NCI-H82 treated with DMSO at 0.1 percent for 48 hours (cell line): ENCODE data around the gene ADIPOR2.

Experiments used
- DNase-seq: peaks from one replicate; lab custom pipeline; 2025; ENCODE audit not compliant: unreplicated experiment; lab: John Stamatoyannopoulos, UW

The ADIPOR2 gene

DNA sequence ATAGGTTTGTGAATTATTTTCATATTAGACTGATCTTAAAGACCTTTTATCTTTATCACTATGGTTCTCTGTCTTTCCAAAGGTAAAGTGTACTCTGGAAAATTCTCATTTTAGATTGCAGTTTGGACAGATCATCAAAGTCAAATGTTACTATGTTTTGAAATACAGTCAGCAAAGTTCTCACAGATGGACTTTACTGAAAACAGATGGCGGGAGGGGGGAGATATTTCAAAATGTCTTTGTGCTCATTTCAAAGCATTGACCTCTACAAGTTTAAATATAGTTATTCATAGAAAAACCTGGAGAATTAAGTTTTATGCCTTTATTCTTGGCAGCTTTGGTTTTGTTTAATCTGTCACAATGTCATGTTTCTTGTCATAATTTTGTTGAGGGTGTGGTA is 77.7 kb downstream of the ADIPOR2 start:
- no peak for DNase-seq

DNA sequence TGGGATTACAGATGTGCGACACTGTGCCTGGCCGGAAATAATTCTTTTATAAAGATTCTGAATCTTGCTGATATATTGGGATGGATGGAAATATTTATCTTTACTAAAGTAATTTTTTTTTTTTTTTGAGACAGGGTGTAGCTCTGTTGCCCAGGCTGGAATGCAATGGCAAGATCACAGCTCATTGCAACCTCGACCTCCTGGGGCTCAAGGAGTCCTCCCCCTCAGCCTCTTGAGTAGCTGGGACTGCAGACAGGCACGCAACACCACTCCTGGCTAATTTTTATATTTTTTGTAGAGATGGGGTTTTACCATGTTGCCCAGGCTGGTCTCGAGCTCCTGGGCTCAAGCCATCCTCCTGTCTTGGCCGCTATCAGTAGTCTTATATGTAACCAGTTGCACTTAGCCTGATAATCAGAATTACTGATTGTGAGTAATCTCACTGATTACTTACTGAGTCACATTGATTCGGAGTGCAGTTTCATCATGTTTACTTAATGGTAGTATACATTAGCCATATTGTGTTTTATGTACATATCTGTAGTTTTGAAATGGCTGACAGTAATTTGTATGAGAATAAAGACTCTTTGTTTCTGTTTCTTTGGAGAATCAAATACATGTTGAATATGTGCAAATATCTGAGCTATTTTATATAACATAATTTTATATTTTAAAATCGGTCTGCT is 79.1 kb downstream of the ADIPOR2 start:
- DNase-seq, result no peak

DNA sequence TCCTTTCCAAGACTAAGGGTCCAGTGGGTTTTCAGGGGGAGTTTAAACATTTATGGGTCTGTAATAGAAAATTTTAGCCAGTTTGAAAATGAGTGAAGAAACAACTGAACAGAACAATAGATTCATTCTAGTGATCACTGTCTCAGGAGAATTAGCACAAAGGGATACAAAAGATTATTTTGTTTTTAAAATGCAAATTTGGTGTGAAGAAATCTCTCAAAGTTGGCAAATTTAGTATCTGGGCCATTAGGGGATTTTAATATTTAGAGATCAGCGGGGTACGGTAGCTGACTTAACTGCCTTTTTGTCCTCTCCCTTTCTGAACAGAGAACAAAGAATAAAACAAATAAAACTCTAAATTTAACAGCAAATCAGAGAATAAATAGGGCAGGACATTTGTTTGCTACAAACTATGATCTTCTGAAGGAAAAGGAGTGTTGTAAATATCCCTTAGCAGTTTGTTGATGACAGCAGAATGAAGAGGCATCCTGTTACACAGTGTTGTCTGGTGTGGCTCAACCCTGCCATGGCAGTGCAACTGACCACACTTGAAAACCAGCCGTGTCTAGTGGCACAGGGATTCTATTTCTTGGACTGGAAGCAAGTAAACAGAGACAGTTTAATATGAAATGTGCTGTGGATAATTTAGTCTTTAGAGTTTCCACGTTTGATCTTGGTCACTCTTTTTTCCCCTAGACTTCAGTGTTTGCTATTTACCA is 83.2 kb downstream of the ADIPOR2 start:
- DNase-seq, result no peak

DNA sequence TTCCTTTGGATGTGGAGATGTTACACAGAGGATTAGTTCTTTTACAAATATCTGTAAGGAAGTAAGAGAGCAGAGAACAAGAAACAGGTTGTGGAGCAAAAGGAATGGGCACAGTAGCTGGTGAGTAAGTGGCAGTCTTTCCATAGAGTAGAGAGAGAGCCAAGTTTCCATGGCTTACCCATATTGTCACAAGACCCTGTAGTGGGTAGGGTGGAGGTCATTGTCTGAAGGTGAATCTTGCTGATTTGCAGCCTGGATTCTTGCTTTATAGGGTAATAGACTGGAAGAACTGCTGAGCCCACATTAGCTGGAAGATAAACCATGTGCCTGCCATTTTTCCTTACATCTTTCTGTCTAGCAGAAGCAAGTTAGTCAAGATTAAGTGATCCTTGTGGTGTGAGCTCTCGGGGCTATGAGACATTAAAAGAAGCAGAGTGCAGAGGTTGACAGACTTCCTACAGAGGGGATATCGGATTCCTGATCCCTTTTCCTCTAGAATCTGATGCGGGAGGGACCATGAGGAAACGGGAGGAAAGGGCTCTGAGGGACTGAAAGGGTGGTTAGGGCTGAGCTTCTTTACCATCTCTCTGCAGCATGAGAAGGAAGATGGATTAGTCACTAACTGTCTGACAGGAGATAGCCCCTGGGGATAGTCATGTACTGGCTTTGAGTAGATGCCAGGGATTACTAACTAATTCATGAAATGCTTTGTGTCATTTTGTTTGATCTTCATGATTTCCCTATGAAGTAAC is 85.5 kb downstream of the ADIPOR2 start:
- peak; percentile 42 for DNase-seq

DNA sequence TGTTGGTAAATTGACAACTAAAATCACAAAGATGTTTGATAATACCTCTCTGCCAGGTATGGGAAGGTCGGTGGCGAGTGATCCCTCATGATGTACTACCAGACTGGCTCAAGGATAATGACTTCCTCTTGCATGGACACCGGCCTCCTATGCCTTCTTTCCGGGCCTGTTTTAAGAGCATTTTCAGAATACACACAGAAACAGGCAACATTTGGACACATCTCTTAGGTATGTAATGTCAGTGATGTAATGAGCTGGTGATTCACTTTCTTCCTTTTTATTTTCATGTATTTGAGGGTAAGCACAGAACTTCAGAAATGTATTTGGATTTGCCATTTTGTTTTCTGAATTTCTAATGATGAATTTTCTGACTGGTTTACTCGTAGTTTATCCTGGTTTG is 86.9 kb downstream of the ADIPOR2 start:
- DNase-seq, result no peak

DNA sequence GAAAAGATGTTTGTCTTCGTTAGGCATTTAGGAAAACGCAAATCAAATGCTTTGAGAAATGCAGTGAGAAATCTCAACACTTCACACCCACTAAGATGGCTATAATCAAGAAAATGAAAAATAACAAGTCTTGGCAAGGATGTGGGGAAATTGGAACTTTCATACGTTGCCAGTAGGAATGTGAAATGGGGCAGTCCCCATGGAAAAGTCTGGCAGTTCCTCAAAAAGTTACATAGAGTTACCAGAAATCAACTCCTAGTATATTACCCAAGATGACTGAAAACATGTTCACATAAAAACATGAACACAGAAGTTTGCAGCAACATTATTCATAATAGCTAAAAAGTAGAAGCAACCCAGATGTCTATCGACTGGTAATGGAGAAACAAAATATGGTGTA is 88.0 kb downstream of the ADIPOR2 start:
- DNase-seq, result no peak

DNA sequence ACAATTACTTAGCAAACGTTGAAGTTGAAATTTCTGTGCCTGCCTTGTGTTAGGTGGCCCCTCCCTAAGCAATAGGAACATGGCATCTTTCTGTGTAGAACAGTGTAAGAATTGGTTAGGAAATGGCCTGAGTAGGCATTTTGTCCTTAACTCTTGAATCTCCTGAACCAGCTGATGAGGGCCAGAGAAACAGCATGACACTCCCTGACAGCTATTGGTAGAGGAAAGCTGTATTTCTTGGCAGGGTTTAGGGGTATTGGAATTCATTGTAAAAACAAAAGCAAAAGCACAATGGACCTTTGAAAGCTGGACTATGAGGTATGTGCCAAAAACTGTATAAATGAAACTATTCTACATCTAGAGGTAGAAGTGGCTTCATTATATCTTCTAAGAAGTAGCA is 88.9 kb downstream of the ADIPOR2 start:
- no peak for DNase-seq

DNA sequence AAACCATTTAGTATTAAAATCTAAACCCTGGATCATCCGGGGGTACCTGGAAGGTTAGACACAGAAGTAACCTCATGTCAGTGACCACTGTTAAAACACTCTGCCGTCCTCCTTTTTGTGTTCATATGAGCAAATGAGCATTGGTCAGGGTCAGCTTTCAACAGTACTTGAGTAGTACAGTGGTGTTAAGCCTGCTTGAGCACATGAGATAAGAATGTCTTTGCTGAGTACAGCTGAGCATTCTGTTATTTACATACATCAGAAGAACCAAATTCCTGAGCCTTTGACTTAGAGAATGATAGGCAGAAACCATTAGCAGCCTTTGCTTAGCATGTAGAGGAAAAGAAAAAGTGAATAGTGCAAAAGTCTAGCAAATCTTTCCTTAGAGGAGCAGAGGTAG is 90.9 kb downstream of the ADIPOR2 start:
- no peak for DNase-seq

DNA sequence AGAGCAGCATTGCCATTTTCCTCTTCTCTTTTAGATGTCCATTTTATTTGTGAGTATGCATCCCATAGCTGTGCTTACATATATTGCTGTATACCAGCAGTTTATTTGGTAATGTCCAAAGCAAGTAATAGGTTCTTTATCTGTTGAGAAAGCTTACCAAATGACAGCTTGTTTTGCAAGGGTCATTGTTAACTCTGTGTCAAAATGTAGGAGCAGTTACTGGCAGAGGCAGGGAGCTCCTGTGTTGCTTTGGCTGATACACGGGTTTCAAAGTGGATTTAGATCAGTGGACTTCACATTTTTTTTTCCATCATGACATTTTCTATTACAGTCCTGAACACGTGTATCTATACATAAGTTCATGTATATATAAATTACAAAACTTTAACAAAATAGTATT is 91.3 kb downstream of the ADIPOR2 start:
- no peak for DNase-seq

DNA sequence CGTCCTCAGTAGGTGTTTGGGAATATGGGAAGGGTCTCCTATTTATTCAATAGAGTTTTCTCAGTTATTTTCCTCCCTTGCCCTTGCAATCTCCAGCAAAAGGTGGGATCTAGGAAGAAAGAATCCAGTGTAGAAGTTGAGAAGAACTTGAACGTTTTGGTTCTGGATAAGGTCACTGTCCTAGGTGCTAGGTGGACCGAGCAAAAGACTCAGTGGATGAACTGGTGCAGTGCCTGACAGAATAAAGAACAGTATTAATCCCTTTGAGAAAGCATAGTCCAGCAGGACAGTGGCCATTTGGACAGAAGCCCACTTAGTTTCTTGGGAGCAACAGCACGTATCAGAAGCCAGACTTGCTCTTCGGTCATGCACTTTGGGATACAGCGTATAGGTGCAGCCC is 96.8 kb downstream of the ADIPOR2 start:
- no peak for DNase-seq

DNA sequence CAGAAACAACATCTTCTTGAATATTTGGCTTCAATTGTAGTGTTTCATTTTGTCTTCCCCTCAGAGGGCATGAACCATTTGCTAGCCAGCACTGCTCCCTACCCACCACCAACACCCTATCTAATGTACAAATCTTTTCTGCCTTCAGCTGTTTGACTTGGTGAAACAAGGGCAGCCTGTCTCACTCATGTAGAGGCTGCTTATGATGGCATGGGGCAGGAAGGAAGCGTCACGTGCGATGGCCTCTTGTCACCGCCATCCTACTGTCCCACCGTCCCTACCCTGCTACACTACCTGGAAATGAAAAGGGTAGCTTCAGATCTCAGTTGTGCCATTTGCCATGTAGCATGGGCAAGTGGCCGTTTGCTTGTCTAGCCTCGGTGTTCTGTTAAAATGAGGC is 99.6 kb downstream of the ADIPOR2 start:
- no peak for DNase-seq

DNA sequence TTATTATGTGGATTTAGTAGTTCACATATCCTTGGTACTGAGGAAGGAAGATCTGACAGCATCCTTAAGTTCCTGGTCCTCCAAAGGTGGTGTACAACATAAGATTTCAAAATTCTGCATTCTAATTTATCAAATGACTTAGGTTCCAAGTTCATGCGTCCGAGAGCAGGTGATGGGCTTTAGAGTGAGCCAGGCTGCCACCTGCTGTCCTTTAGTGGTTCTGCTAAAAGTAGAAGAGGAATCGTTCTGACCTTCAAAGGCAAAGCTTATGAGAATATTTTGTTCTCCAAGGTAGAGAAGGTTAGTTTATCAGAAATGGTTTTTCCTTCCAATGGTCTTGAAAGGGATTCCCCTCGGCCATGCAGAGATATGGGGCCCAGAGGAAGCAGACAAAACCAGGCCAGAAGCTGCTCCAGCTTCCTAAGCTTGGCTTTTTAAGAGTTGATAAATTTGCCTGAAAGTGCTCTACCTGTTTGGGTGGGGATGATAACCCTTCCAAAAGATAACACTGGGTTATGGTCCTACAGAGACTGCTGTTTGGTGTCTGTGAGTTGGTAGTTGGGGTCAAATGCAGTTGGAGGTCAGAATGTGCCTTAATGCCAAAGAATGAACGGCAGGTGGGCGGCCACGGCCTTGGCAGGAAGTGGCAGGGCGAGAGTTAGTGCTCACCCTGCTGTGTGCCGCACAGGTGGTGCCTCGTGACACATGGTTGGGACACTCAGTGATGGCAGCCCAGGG is 100.4 kb downstream of the ADIPOR2 start:
- DNase-seq, result peak; percentile 44

DNA sequence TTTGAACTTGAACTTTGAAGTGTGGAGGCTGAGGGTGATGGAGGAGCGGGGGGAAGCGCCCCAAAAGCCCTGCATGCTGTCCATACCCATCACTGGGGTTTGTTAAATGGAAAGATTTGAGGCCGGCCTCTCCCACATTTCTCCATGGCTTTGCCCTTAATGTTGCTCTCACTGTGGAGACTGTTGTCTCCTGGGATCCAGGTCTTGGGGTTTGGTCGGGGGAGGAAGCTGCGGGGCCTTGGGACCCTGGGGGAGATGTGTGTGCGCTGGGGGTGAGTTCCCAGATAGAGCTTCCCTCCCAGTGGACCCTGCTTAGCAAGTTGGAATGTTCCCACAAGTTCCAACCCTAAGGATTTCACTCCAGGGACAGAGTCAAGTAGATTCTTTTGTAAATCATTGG is 101.5 kb downstream of the ADIPOR2 start:
- DNase-seq, result no peak

DNA sequence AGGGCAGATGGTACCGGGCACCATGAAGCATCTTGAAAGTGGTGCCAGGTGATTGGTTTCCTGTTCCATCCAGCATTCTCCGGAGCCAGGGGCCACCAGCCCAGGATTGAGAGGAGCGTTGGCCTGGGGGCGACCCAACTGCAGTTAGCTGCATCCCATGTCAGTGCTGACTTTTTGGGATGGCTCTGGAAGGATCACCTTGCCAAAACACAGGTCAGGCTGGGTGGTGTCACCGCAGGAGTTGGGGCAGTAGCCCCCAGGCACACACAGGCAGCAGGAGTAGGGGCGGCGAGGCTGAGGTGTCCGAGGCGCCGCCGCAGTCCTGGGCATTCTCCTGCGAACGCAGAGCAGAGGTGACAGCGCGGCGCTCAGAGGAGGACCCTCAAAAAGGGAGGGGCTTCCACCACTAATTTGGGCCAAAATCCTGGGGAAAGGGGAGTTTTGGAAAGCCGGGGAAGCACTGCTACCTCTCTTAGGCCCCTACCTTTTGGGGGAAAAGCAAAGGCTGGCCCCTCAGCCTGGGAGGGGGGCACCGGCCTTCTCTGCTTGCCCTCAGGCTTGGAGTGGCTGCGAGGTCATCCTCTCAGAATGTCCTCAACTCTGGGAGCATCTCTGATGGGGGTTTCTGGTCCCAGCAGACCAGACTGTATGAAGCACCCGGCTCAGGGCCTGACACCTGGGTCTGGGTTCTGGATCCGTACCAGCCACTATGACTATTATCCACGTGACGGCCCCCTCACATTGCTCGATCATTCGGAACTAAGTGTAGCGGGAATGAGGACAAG is 102.7 kb downstream of the ADIPOR2 start:
- no peak for DNase-seq

DNA sequence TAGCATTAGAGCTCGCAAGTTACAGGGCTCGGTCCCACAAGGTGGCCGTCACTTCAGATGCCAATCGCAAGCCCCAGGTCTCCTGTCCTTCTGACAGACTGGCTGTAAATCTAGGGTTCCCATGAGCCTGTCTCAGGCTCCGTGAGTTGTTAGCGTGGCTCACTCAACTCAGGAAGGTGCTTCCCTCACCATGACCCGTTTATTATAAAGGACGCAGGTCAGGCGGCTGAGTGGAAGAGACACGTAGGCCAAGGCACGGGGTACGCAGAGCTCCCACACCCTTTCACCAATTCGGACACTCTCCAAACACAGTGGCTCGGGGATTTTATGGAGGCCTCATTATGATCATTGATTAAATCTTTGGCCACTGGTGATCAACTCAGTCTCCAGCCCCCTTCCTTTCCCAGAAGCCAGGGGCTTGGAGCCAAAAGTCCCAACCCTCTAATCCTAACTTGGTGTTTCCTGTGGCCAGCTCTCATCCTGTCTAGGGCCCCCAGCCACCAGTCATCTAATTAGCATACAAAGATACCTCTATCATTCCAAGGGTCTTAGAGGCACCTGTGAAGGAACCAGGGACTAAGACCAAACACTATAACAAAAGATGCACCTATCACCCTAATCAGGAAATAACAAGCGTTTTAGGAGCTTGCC is 103.7 kb downstream of the ADIPOR2 start:
- DNase-seq, result no peak

DNA sequence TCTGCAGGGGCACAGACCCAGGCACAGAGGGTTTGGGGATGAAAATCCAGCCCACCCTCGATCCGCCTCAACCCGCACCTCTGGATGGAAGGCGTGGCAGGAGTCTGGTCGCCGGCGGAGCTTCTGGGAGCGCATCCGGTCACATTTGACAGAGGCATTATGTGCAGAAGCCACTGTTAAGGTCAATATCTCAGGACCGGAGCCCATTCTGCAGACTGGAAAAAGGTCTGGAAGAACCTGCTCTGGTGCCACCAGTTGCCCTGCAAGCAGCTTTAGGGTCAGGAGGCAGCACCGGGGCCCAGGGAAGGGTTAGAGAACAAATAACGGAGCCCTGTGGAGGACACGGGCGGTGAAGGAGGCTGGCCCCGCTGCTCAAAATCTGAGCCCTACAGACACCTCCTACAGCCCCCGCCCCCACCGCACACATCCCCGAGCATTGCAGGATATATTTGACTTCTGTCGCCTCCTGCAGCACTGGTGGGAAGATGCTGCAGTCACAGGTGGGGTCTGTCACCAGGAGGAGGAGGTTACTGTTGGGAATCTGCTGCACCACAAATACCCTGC is 104.4 kb downstream of the ADIPOR2 start:
- DNase-seq, result no peak

DNA sequence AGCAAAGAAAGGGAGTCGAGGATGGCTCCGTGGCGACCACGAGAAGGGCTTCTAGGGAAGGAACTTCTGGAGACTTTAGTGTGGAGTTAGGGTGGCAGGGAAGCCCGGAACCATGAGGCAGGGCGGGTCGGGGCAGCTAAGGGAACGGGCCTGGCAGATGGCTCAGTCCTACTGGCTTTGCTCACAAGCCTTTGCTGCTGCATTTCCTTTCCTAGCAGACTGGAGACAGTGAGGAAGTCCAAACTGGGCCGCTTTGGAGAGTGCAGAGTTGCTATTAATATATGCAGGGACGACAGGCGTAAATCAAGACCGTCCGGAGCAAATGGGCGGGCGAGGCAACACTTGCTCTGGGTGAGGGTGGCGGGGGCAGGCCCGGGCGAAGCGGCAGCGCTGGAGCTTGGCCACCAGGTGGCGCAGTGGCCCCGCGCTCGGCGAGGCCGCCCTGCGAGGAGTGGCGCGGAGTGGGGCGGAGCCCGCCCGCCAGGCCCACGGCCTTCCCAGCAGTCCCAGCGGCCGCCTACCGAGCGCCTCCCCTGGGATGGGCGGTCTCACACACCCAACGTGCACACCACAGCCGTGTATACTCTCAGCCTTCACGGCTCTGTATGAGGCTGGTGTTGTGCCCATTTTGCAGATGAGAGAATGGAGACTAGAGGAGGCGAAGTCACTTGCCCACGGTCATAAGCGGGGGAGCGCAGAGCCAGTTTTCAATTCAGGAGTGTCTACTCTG is 105.1 kb downstream of the ADIPOR2 start:
- DNase-seq, result peak; percentile 25

DNA sequence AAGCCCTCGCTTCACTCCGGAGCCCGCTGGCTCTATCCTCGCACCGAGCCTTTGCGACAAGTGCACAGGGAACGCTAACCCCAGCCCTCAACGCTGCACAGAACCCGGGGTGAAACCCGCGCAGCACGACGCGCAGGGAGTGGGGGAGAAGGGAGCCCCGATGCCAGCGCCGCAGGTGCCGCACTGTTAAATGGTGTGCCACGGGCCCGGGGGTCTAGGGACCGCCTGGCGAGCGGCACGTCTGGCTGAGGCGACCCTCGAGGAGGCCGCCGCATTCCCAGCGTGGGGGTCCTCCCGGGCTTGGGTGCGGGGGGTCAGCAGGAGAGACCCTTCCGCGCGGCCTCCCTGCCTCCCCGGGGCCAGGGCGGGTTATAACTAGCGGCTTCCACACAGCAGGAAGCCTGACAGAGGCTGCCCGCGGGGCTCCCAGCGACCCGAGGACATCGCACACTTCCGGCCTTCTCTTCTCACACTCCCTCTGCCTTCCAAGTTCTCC is 105.7 kb downstream of the ADIPOR2 start:
- DNase-seq, result no peak
